HEK293 (cell line): ENCODE measurements around the gene RSPH1.

ENCODE experiments used
- CTCF ChIA-PET: fragments of 350-600 bp; formaldehyde crosslinking; extraction: SDS; loops from one replicate; lab custom pipeline; 2021; ENCODE audit warnings: antibody characterized with exemption; lab: Yijun Ruan, JAX
- POLR2A ChIA-PET: fragments of 300-600 bp; formaldehyde crosslinking; extraction: SDS; loops from one replicate; lab custom pipeline; 2020; ENCODE audit warnings: antibody characterized with exemption, inconsistent platforms; lab: Yijun Ruan, JAX
- H3K27ac ChIP-seq: fragments of 200-500 bp; sonication (Bioruptor generic); 2 replicates; pipeline ENCODE4 v1.5.1; 2014; ENCODE audit warnings: low read depth, low read length, control low read depth, inconsistent platforms; ENCODE audit errors: extremely low read depth
- H3K36me3 ChIP-seq, 2 experiments: fragments of 200-500 bp in 1 of 2; sonication (Bioruptor generic) in 1 of 2; 1 replicate in 1 of 2; 2 replicates in 1 of 2; pipeline ENCODE4 v1.5.1; 2014 to 2017; ENCODE audit warnings: inconsistent platforms in 2 of 2, low read length in 2 of 2; ENCODE audit not compliant: control insufficient read depth in 2 of 2, insufficient read depth in 1 of 2
- H3K4me1 ChIP-seq: fragments of 200-500 bp; sonication (Bioruptor generic); 2 replicates; pipeline ENCODE4 v1.5.1; 2014; ENCODE audit warnings: mild to moderate bottlenecking, low read length, inconsistent platforms; ENCODE audit not compliant: control insufficient read depth, insufficient read depth
- H3K4me3 ChIP-seq: 2 replicates; pipeline ENCODE4 v1.5.1; 2011; ENCODE audit warnings: low read depth, mild to moderate bottlenecking, control low read depth, low read length, moderate library complexity
- H3K9me3 ChIP-seq: fragments of 200-500 bp; sonication (Bioruptor generic); 2 replicates; pipeline ENCODE4 v1.5.1; 2014; ENCODE audit warnings: low read depth, low read length, inconsistent platforms; ENCODE audit not compliant: control insufficient read depth, insufficient read depth
- CTCF ChIP-seq: fragments of 450-650 bp; formaldehyde crosslinking; IDR thresholded peaks from 2 replicates; pipeline ENCODE4 v1.5.1; 2016; ENCODE audit warnings: missing biosample characterization, missing genetic modification characterization
- ELK4 ChIP-seq: IDR thresholded peaks from 2 replicates; pipeline ENCODE4 v1.6.1; 2011; ENCODE audit warnings: mild to moderate bottlenecking, low read depth, low read length, borderline replicate concordance
- GLI2 ChIP-seq: fragments of 450-650 bp; formaldehyde crosslinking; IDR thresholded peaks from 2 replicates; pipeline ENCODE4; 2017; ENCODE audit warnings: missing biosample characterization, missing genetic modification characterization, low read depth, borderline replicate concordance
- HOXD13 ChIP-seq: sonication (generic); formaldehyde crosslinking; IDR thresholded peaks from 2 replicates; pipeline ENCODE4 v1.8.0; 2022; ENCODE audit warnings: missing genetic modification reagents, borderline replicate concordance
- KLF8 ChIP-seq: fragments of 450-650 bp; formaldehyde crosslinking; IDR thresholded peaks from 2 replicates; pipeline ENCODE4 v1.5.1; 2016; ENCODE audit warnings: missing biosample characterization, missing genetic modification characterization
- PRDM4 ChIP-seq: fragments of 450-650 bp; formaldehyde crosslinking; IDR thresholded peaks from 2 replicates; pipeline ENCODE4 v1.5.1; 2017; ENCODE audit warnings: missing biosample characterization, missing genetic modification characterization
- ZBTB17 ChIP-seq: fragments of 450-650 bp; formaldehyde crosslinking; IDR thresholded peaks from 2 replicates; pipeline ENCODE4 v1.5.1; 2016; ENCODE audit warnings: missing biosample characterization, missing genetic modification characterization
- ZFP3 ChIP-seq: fragments of 450-650 bp; formaldehyde crosslinking; IDR thresholded peaks from 2 replicates; pipeline ENCODE4 v1.5.1; 2016; ENCODE audit warnings: low read depth, missing biosample characterization, missing genetic modification characterization
- ZNF138 ChIP-seq: fragments of 450-650 bp; formaldehyde crosslinking; IDR thresholded peaks from 2 replicates; pipeline ENCODE4 v1.5.1; 2016; ENCODE audit warnings: missing biosample characterization, missing genetic modification characterization, borderline replicate concordance
- ZNF146 ChIP-seq: fragments of 450-650 bp; formaldehyde crosslinking; IDR thresholded peaks from 2 replicates; pipeline ENCODE4 v1.5.1; 2016; ENCODE audit warnings: missing biosample characterization, missing genetic modification characterization
- ZNF391 ChIP-seq: fragments of 450-650 bp; formaldehyde crosslinking; IDR thresholded peaks from 2 replicates; pipeline ENCODE4 v1.5.1; 2016; ENCODE audit warnings: low read depth, missing biosample characterization, missing genetic modification characterization, borderline replicate concordance
- ZNF394 ChIP-seq: fragments of 450-650 bp; formaldehyde crosslinking; IDR thresholded peaks from 2 replicates; pipeline ENCODE4 v1.5.1; 2016; ENCODE audit warnings: missing biosample characterization, missing genetic modification characterization, mild to moderate bottlenecking, moderate library complexity, borderline replicate concordance
- ZNF473 ChIP-seq: fragments of 450-650 bp; formaldehyde crosslinking; IDR thresholded peaks from 2 replicates; pipeline ENCODE4 v1.5.1; 2017; ENCODE audit warnings: missing biosample characterization, missing genetic modification characterization
- ZNF521 ChIP-seq: fragments of 450-650 bp; formaldehyde crosslinking; IDR thresholded peaks from 2 replicates; pipeline ENCODE4 v1.5.1; 2017; ENCODE audit warnings: missing biosample characterization, mild to moderate bottlenecking, missing genetic modification characterization
- ZNF585B ChIP-seq: fragments of 450-650 bp; formaldehyde crosslinking; IDR thresholded peaks from 2 replicates; pipeline ENCODE4 v1.5.1; 2016; ENCODE audit warnings: missing biosample characterization, missing genetic modification characterization
- ZNF621 ChIP-seq: fragments of 450-650 bp; formaldehyde crosslinking; IDR thresholded peaks from 2 replicates; pipeline ENCODE4 v1.5.1; 2017; ENCODE audit warnings: missing biosample characterization, missing genetic modification characterization
- ZNF677 ChIP-seq: fragments of 450-650 bp; IDR thresholded peaks from 2 replicates; pipeline ENCODE4 v1.5.0; 2018; ENCODE audit warnings: missing biosample characterization, mild to moderate bottlenecking, missing genetic modification characterization, moderate library complexity
- ZNF692 ChIP-seq: fragments of 450-650 bp; formaldehyde crosslinking; IDR thresholded peaks from 2 replicates; pipeline ENCODE4 v1.5.1; 2016; ENCODE audit warnings: missing biosample characterization, missing genetic modification characterization
- ZNF701 ChIP-seq: fragments of 450-650 bp; formaldehyde crosslinking; IDR thresholded peaks from 2 replicates; pipeline ENCODE4 v1.5.1; 2016; ENCODE audit warnings: missing biosample characterization, missing genetic modification characterization
- ZNF747 ChIP-seq: fragments of 450-650 bp; formaldehyde crosslinking; IDR thresholded peaks from 2 replicates; pipeline ENCODE4 v1.5.1; 2016; ENCODE audit warnings: missing biosample characterization, missing genetic modification characterization

RSPH1 gene

GRCh38 chr21:42521384-42521783 lies 25.4 kb upstream of the RSPH1 start:
- peaks cover 6% of the 10 kb centered on the region for H3K4me1 ChIP-seq
- ChIA-PET CTCF (interaction anchor here (0.6 kb wide), 1 partner anchor 15 kb away, joined by 6 read pairs; no protein-coding TSS in a partner anchor), POLR2A (no interaction called here)
- TF ChIP-seq ZNF585B: no peak
- TF ChIP-seq GLI2 (tag by site-specific recombination): no peak
- TF ChIP-seq ZNF138 (tag by site-specific recombination): no peak
- TF ChIP-seq ZFP3 (tag by site-specific recombination): no peak
- TF ChIP-seq ZNF621: no peak
- no peak for TF ChIP-seq ZBTB17 (tag by site-specific recombination)
- TF ChIP-seq ZNF394 (tag by site-specific recombination): no peak
- no peak for TF ChIP-seq HOXD13
- TF ChIP-seq ZNF692 (tag by site-specific recombination): no peak
- no peak for TF ChIP-seq KLF8 (tag by site-specific recombination)
- TF ChIP-seq CTCF (tag by site-specific recombination): no peak
- no peak for TF ChIP-seq ZNF146 (tag by site-specific recombination)
- no peak for TF ChIP-seq ZNF391
- TF ChIP-seq ZNF521: no peak
- no peak for TF ChIP-seq ZNF473 (tag by site-specific recombination)
- no peak for TF ChIP-seq ZNF701 (tag by site-specific recombination)
- TF ChIP-seq PRDM4 (tag by site-specific recombination): no peak
- TF ChIP-seq ZNF747 (tag by site-specific recombination): no peak
- no peak for TF ChIP-seq ELK4
- no peak for TF ChIP-seq ZNF677 (tag by site-specific recombination)
- no peak overlapping the region for H3K4me3 ChIP-seq
- peaks cover 0 to 21% of the 10 kb centered on the region in 2 experiments; a peak in 2 of 3 replicates for H3K36me3 ChIP-seq
- no peak overlapping the region for H3K27ac ChIP-seq
- H3K9me3 ChIP-seq: no peaks in the 10 kb centered on the region
